Activated naive CD8-positive, alpha-beta T cell treated with anti-CD3 and anti-CD28 coated beads, Interleukin-2, amount 50 U/mL, for 24 hours (primary cell): ENCODE results near the gene NPIPA7.
"Not testable (repeated sequence)": the region's sequence is repeated elsewhere in the genome, so short reads cannot be mapped to it uniquely, and the experiment has no call there.

Source experiments
- ATAC-seq: fragments of 150-1000 bp; cut with Tn5 transposase; one replicate; pipeline ENCODE4 v1.10.0; 2021
- DNase-seq: peaks from one replicate; pipeline ENCODE4 v3.0.0; 2021
- H3K27ac Mint-ChIP-seq: one replicate; pipeline ENCODE4 v1.8.0; 2021; ENCODE audit warnings: mild to moderate bottlenecking, mixed read lengths
- H3K27me3 Mint-ChIP-seq: one replicate; pipeline ENCODE4 v1.8.0; 2021; ENCODE audit warnings: mixed read lengths
- H3K36me3 Mint-ChIP-seq: one replicate; pipeline ENCODE4 v1.8.0; 2021; ENCODE audit warnings: low read depth, mixed read lengths
- H3K4me1 Mint-ChIP-seq: one replicate; pipeline ENCODE4 v1.8.0; 2021; ENCODE audit warnings: mixed read lengths
- H3K4me3 Mint-ChIP-seq: one replicate; pipeline ENCODE4 v1.8.0; 2021; ENCODE audit warnings: mild to moderate bottlenecking, moderate library complexity, mixed read lengths
- H3K9me3 Mint-ChIP-seq: one replicate; pipeline ENCODE4 v1.8.0; 2021; ENCODE audit warnings: mixed read lengths

NPIPA7 gene

GRCh38 chr16:16378840-16379239 is at the start of gene NPIPA7:
Gene NPIPA7 (plus strand): TSS chr16:16379140. CDS start chr16:16379245, 105 bp downstream.
- H3K27ac Mint-ChIP-seq, H3K9me3 Mint-ChIP-seq, H3K36me3 Mint-ChIP-seq, H3K4me1 Mint-ChIP-seq, ATAC-seq, H3K27me3 Mint-ChIP-seq, H3K4me3 Mint-ChIP-seq, DNase-seq: not testable (repeated sequence)

- H3K27me3 Mint-ChIP-seq: not testable (repeated sequence)
Measured at GRCh38 chr16:16331466-16331865, 47.5 kb upstream of the NPIPA7 start.

GRCh38 chr16:16357556-16357955 is 21.4 kb upstream of the NPIPA7 start:
- H3K27ac Mint-ChIP-seq, ATAC-seq, H3K36me3 Mint-ChIP-seq, H3K27me3 Mint-ChIP-seq, H3K4me3 Mint-ChIP-seq, H3K4me1 Mint-ChIP-seq, DNase-seq, H3K9me3 Mint-ChIP-seq: not testable (repeated sequence)

More at GRCh38 chr16:16331466-16331865, 47.5 kb upstream of the NPIPA7 start:
- H3K4me3 Mint-ChIP-seq, H3K9me3 Mint-ChIP-seq, DNase-seq, H3K4me1 Mint-ChIP-seq, ATAC-seq, H3K27ac Mint-ChIP-seq, H3K36me3 Mint-ChIP-seq: not testable (repeated sequence)

- not testable (repeated sequence) for H3K4me3 Mint-ChIP-seq, H3K9me3 Mint-ChIP-seq, DNase-seq, H3K27me3 Mint-ChIP-seq, H3K4me1 Mint-ChIP-seq, ATAC-seq, H3K27ac Mint-ChIP-seq, H3K36me3 Mint-ChIP-seq
Measured at GRCh38 chr16:16358539-16359240, 20.2 kb upstream of the NPIPA7 start.

- not testable (repeated sequence) for ATAC-seq, H3K36me3 Mint-ChIP-seq, H3K9me3 Mint-ChIP-seq
Measured at GRCh38 chr16:16363595-16363994, 15.3 kb upstream of the NPIPA7 start.

DNA sequence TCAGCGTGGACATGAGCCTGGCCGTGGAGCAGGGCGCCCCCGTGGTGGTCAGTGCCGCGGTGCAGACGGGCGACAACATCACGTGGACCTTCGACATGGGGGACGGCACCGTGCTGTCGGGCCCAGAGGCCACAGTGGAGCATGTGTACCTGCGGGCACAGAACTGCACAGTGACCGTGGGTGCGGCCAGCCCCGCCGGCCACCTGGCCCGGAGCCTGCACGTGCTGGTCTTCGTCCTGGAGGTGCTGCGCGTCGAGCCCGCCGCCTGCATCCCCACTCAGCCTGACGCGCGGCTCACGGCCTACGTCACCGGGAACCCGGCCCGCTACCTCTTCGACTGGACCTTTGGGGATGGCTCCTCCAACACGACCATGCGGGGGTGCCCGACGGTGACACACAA is 14.8 kb upstream of the NPIPA7 start:
- H3K27me3 Mint-ChIP-seq, H3K4me3 Mint-ChIP-seq, H3K4me1 Mint-ChIP-seq, H3K36me3 Mint-ChIP-seq, H3K27ac Mint-ChIP-seq, H3K9me3 Mint-ChIP-seq, DNase-seq, ATAC-seq: not testable (repeated sequence)

More at GRCh38 chr16:16363595-16363994, 15.3 kb upstream of the NPIPA7 start:
- DNase-seq, H3K4me1 Mint-ChIP-seq, H3K27ac Mint-ChIP-seq, H3K27me3 Mint-ChIP-seq, H3K4me3 Mint-ChIP-seq: not testable (repeated sequence)

DNA sequence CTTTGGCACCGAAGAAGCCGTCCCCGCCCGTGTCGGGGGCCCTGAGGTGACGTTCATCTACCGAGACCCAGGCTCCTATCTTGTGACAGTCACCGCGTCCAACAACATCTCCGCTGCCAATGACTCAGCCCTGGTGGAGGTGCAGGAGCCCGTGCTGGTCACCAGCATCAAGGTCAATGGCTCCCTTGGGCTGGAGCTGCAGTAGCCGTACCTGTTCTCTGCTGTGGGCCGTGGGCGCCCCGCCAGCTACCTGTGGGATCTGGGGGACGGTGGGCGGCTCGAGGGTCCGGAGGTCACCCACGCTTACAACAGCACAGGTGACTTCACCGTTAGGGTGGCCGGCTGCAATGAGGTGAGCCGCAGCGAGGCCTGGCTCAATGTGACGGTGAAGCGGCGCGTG is 14.2 kb upstream of the NPIPA7 start:
- ATAC-seq, H3K27ac Mint-ChIP-seq, H3K4me1 Mint-ChIP-seq, H3K27me3 Mint-ChIP-seq, DNase-seq, H3K4me3 Mint-ChIP-seq, H3K36me3 Mint-ChIP-seq, H3K9me3 Mint-ChIP-seq: not testable (repeated sequence)

GRCh38 chr16:16365319-16365718 is 13.6 kb upstream of the NPIPA7 start:
- not testable (repeated sequence) for H3K9me3 Mint-ChIP-seq, H3K36me3 Mint-ChIP-seq, H3K4me3 Mint-ChIP-seq, ATAC-seq, DNase-seq, H3K27ac Mint-ChIP-seq, H3K4me1 Mint-ChIP-seq, H3K27me3 Mint-ChIP-seq

DNA sequence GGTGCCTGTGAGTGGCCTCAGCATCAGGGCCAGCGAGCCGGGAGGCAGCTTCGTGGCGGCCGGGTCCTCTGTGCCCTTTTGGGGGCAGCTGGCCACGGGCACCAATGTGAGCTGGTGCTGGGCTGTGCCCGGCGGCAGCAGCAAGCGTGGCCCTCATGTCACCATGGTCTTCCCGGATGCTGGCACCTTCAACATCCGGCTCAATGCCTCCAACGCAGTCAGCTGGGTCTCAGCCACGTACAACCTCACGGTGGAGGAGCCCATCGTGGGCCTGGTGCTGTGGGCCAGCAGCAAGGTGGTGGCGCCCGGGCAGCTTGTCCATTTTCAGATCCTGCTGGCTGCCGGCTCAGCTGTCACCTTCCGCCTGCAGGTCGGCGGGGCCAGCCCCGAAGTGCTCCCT is 13.1 kb upstream of the NPIPA7 start:
- not testable (repeated sequence) for H3K4me3 Mint-ChIP-seq, H3K4me1 Mint-ChIP-seq, H3K36me3 Mint-ChIP-seq, H3K9me3 Mint-ChIP-seq, DNase-seq, H3K27me3 Mint-ChIP-seq, H3K27ac Mint-ChIP-seq, ATAC-seq

- not testable (repeated sequence) for H3K36me3 Mint-ChIP-seq, H3K4me1 Mint-ChIP-seq, H3K27ac Mint-ChIP-seq, H3K27me3 Mint-ChIP-seq, DNase-seq, H3K9me3 Mint-ChIP-seq, H3K4me3 Mint-ChIP-seq, ATAC-seq
Measured at GRCh38 chr16:16366552-16367284, 12.2 kb upstream of the NPIPA7 start.

DNA sequence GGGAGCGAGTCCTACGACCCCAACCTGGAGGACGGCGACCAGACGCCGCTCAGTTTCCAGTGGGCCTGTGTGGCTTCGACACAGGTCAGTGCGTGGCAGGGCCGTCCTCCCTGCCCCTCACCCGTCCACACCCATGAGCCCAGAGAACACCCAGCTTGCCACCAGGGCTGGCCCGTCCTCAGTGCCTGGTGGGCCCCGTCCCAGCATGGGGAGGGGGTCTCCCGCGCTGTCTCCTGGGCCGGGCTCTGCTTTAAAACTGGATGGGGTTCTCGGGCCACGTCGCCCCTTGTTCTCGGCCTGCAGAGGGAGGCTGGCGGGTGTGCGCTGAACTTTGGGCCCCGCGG is 11.7 kb upstream of the NPIPA7 start:
- DNase-seq, H3K27ac Mint-ChIP-seq, H3K4me3 Mint-ChIP-seq, H3K9me3 Mint-ChIP-seq, H3K27me3 Mint-ChIP-seq, H3K36me3 Mint-ChIP-seq, ATAC-seq, H3K4me1 Mint-ChIP-seq: not testable (repeated sequence)

- H3K4me1 Mint-ChIP-seq, H3K27ac Mint-ChIP-seq, ATAC-seq, H3K36me3 Mint-ChIP-seq, H3K4me3 Mint-ChIP-seq, DNase-seq, H3K27me3 Mint-ChIP-seq, H3K9me3 Mint-ChIP-seq: not testable (repeated sequence)
Measured at GRCh38 chr16:16369081-16369856, 9.7 kb upstream of the NPIPA7 start.

GRCh38 chr16:16371136-16371735 is 7.7 kb upstream of the NPIPA7 start:
- not testable (repeated sequence) for H3K9me3 Mint-ChIP-seq, ATAC-seq, H3K4me1 Mint-ChIP-seq, H3K27ac Mint-ChIP-seq, DNase-seq, H3K27me3 Mint-ChIP-seq, H3K4me3 Mint-ChIP-seq, H3K36me3 Mint-ChIP-seq

DNA sequence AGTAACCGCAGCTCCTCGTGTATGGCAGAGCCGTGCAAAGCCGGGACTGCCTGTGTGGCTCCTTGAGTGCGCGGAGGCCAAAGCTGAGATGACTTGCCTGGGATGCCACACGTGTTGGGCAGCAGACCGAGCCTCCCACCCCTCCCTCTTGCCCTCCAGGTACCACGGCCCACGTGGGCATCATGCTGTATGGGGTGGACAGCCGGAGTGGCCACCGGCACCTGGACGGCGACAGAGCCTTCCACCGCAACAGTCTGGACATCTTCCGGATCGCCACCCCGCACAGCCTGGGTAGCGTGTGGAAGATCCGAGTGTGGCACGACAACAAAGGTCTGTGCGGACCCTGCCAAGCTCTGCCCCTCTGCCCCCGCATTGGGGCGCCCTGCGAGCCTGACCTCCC is 4.7 kb upstream of the NPIPA7 start:
- not testable (repeated sequence) for H3K4me3 Mint-ChIP-seq

More for the DNA sequence above, 4.7 kb upstream of the NPIPA7 start:
- not testable (repeated sequence) for H3K27ac Mint-ChIP-seq, H3K9me3 Mint-ChIP-seq, ATAC-seq, H3K4me1 Mint-ChIP-seq, DNase-seq, H3K27me3 Mint-ChIP-seq, H3K36me3 Mint-ChIP-seq
